Body of pancreas (tissue), 4 donors: ENCODE measurements around the gene NGEF. TPM values are rescaled to one million over a fixed set of nuclear protein-coding genes. Genes with fewer than 3 reads are reported as not detected.

Experiments
- ATAC-seq: fragments of 150-250 bp; one replicate; pipeline ENCODE4 v1.9.1; 2016
- DNase-seq, 4 donors: peaks; one replicate each; pipeline ENCODE4 v3.0.0-alpha.2; 2019
- H3K27ac ChIP-seq, 4 donors: fragments of 200-600 bp; sonication (generic); 1 replicate in 3 of 4; 2 replicates in 1 of 4; pipeline versions ENCODE4 v1.5.1 to v1.6.1; 2016 to 2019; ENCODE audit warnings: mild to moderate bottlenecking in 1 of 4, mixed read lengths in 1 of 4, moderate library complexity in 1 of 4
- H3K27me3 ChIP-seq, 2 donors: fragments of 200-600 bp; sonication (generic); one replicate each; pipeline ENCODE4 v1.6.0; 2016; ENCODE audit warnings: mild to moderate bottlenecking in 1 of 2
- H3K36me3 ChIP-seq, 2 donors: fragments of 200-600 bp; sonication (generic); replicated peaks in 1 of 2; 2 replicates each; pipeline ENCODE4 v1.5.1; 2016; ENCODE audit warnings: low read depth in 2 of 2; ENCODE audit not compliant: insufficient read depth in 1 of 2
- H3K4me1 ChIP-seq: fragments of 200-600 bp; sonication (generic); one replicate; pipeline ENCODE4 v1.6.0; 2016
- H3K4me3 ChIP-seq, 2 donors: fragments of 200-600 bp; sonication (generic); 1 replicate in 1 of 2; 2 replicates in 1 of 2; pipeline ENCODE4 v1.5.1; 2016 to 2019
- H3K9me3 ChIP-seq, 3 donors: fragments of 200-600 bp; sonication (generic); 1 replicate in 2 of 3; 2 replicates in 1 of 3; pipeline ENCODE4 v1.5.1; 2016
- CTCF ChIP-seq, 7 experiments: fragments of 450-650 bp in 4 of 7; fragments of 200-600 bp in 3 of 7; sonication (generic) in 3 of 7; IDR thresholded peaks; one replicate each; pipeline ENCODE4 v1.5.1; 2016 to 2019; ENCODE audit warnings: antibody characterized with exemption in 7 of 7
- POLR2A ChIP-seq, 3 donors: fragments of 450-650 bp; IDR thresholded peaks; one replicate each; pipeline ENCODE4 v1.6.1; 2016; ENCODE audit warnings: antibody characterized with exemption in 3 of 3, mild to moderate bottlenecking in 2 of 3
- WGBS, 2 donors: methylation state at CpG; one replicate each; pipeline ENCODE4 v1.1.5; 2017; 5-methylcytosine and 5-hydroxymethylcytosine counted together
- intact Hi-C: fragments of 100-400 bp; cut with DNase I; formaldehyde crosslinking; loops from one replicate; pipeline ENCODE4 v1.15.1; 2023
- total RNA-seq, 2 donors: library from RNA; depleted of rRNA; stranded (reverse); fragments of >200 nt; gene quantifications; one replicate each; pipeline ENCODE4 v1.1.0, GENCODE V29; 2016

NGEF gene
- total RNA-seq, 2 donors from 2014 or later: 4.9 to 7.0 TPM

GRCh38 chr2:232866104-232866503 is 147.0 kb downstream of the NGEF start:
- Histone ChIP-seq H3K9me3 (no peaks in the 10 kb centered on the region), H3K36me3 (no peaks in the 10 kb centered on the region), H3K27ac (no peak overlapping the region), H3K4me3 (no peak overlapping the region), H3K27me3 (no peaks in the 10 kb centered on the region), H3K4me1 (no peaks in the 10 kb centered on the region)
- no peak for ATAC-seq
- TF ChIP-seq CTCF (IDR thresholded peaks at IDR 0.05) (no peak), POLR2A (IDR thresholded peaks at IDR 0.05) (no peak)
- no peak for DNase-seq
- 89 to 91% methylated on average over 4 of the region's 4 CpGs for WGBS, 2 donors
- intact Hi-C loops: no loop called here

- Histone ChIP-seq H3K27me3 (no peaks in the 10 kb centered on the region), H3K27ac (no peak overlapping the region), H3K4me1 (no peaks in the 10 kb centered on the region), H3K9me3 (no peaks in the 10 kb centered on the region), H3K36me3 (no peaks in the 10 kb centered on the region), H3K4me3 (no peak overlapping the region)
- no peak for ATAC-seq
- no peak for DNase-seq
- TF ChIP-seq CTCF (IDR thresholded peaks at IDR 0.05): no peak
- no peak for TF ChIP-seq POLR2A (IDR thresholded peaks at IDR 0.05)
- whole genome bisulfite sequencing, 2 donors: 97 to 100% methylated on average over 1 of the region's 1 CpG
- intact Hi-C loops: no loop called here
These were observed 147.9 kb downstream of the NGEF start for GRCh38 chr2:232865165-232865564.

GRCh38 chr2:232863996-232864395 is 149.1 kb downstream of the NGEF start:
- intact Hi-C loops: no loop called here
- H3K9me3 ChIP-seq: no peaks in the 10 kb centered on the region
- no peak for DNase-seq
- 88 to 95% methylated on average over 2 of the region's 2 CpGs for WGBS, 2 donors
- H3K27me3 ChIP-seq: no peaks in the 10 kb centered on the region
- no peak overlapping the region for H3K27ac ChIP-seq
- ATAC-seq: no peak
- H3K4me3 ChIP-seq: no peak overlapping the region
- H3K36me3 ChIP-seq: no peaks in the 10 kb centered on the region
- TF ChIP-seq CTCF (IDR thresholded peaks at IDR 0.05) (no peak), POLR2A (IDR thresholded peaks at IDR 0.05) (no peak)
- H3K4me1 ChIP-seq: no peaks in the 10 kb centered on the region

- no peak for DNase-seq
- Histone ChIP-seq H3K36me3 (peaks cover 0 to 9% of the 10 kb centered on the region in 2 donors), H3K27me3 (no peaks in the 10 kb centered on the region), H3K4me1 (peaks cover 4% of the 10 kb centered on the region), H3K9me3 (no peaks in the 10 kb centered on the region), H3K4me3 (no peak overlapping the region), H3K27ac (no peak overlapping the region)
- no peak for ATAC-seq
- TF ChIP-seq POLR2A (IDR thresholded peaks at IDR 0.05): no peak
- WGBS, 2 donors: 95 to 97% methylated on average over 5 of the region's 5 CpGs
- intact Hi-C loops: no loop called here
These were observed 151.7 kb downstream of the NGEF start for GRCh38 chr2:232861353-232861752.

GRCh38 chr2:232860593-232861241 is 152.3 kb downstream of the NGEF start:
- no peak for ATAC-seq
- DNase-seq: no peak
- no peak for TF ChIP-seq CTCF (IDR thresholded peaks at IDR 0.05)
- TF ChIP-seq POLR2A (IDR thresholded peaks at IDR 0.05): no peak
- no peaks in the 10 kb centered on the region for H3K27me3 ChIP-seq
- peaks cover 0 to 9% of the 10 kb centered on the region in 2 donors for H3K36me3 ChIP-seq
- no peaks in the 10 kb centered on the region for H3K9me3 ChIP-seq
- no peak overlapping the region for H3K27ac ChIP-seq
- intact Hi-C loops: no loop called here
- H3K4me1 ChIP-seq: peaks cover 4% of the 10 kb centered on the region
- no peak overlapping the region for H3K4me3 ChIP-seq
- WGBS, 2 donors: 82 to 85% methylated on average over 9 of the region's 9 CpGs
